Stimulated activated CD4-positive, alpha-beta T cell treated with anti-CD3 and anti-CD28 coated beads, Interleukin-4, amount 100 ng/mL, for 24 hours (primary cell): Measurements from ENCODE around the gene OGN.
"Not testable (repeated sequence)": the region's sequence is repeated elsewhere in the genome, so short reads cannot be mapped to it uniquely, and the experiment has no call there.

Experiments
- DNase-seq: peaks from one replicate; pipeline ENCODE4 v3.0.0-alpha.2; 2020

Gene OGN, protein sequence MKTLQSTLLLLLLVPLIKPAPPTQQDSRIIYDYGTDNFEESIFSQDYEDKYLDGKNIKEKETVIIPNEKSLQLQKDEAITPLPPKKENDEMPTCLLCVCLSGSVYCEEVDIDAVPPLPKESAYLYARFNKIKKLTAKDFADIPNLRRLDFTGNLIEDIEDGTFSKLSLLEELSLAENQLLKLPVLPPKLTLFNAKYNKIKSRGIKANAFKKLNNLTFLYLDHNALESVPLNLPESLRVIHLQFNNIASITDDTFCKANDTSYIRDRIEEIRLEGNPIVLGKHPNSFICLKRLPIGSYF

DNA sequence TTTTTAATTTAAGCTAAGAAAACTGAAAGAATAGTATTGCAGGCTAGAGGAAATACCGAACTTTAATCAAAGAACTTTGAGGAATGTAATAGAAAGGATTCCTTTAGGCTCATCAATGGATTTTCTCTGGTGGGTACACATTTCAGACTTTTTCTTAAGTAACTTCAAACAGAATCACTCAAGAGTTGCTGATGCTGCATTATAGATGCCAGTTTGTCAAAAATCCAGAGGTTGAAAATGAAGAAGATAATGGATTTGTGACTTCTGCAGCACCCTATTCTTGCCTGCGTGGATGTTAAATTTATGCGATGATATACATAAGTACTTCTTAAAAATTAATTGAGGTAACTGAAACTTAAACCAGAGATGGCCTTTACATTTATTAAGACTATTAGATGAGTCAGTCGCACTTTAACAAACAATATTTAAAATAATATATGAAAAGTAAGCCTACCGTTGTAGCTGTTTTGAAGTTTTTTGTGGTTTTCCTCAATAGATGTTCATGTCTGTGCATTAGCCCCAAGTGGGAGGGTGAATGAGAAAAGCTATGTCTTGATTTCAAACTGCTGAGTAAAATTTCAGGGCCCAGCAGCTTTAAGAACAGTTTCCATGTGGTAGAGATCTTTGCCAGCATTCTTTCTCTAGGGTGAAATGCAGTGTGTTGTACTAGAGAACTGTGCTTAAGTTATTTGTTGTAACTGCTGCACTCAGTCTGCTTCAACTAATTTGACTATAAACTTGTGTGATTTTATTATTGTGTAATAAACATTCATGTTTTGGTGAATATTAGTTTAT lies at the start of gene OGN:
OGN (minus strand) TSS at position 537 of the 795 bp plus-strand sequence. CDS start 1,171 bp downstream, outside the sequence.
- no peak for DNase-seq

DNA sequence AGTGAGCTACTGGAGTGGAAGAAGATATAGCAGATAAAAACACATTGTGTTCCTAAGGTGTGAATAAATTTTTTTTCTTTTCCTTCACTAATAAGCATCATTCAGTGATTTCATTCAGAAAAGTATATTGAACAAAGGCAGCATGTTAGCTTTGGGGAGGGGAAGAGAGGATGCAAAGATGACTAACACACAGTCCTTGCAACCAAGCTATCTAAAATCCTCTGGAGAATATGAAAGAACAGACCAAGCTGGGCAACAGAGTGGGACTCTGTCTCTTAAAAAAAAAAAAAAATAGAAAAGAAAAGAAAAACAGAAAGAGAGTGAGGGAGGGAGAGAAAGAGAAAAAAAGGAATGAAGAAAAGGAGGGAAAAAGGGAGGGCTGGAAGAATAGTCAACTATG lies 42.2 kb upstream of the OGN start:
- no peak for DNase-seq

DNA sequence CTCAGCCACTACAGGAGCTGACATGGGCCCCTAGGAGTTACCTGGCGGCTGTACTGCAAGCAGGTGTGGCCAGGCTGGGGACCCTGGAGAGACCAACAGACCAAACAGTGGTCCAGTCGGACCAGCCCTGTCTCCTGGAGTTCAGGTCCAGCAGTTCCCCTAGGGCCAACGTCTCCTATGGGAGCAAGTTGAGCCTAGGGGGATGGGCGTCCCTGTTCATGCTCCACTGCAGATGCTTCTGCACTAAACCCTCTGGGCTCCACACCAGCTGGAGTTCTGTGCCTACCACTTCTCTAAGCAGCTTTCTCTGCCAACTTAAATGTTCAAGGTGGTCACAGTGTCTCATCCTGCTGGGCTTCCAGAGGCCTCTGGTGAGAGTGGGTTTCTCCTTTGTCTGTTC lies 40.5 kb upstream of the OGN start:
- DNase-seq, result no peak

DNA sequence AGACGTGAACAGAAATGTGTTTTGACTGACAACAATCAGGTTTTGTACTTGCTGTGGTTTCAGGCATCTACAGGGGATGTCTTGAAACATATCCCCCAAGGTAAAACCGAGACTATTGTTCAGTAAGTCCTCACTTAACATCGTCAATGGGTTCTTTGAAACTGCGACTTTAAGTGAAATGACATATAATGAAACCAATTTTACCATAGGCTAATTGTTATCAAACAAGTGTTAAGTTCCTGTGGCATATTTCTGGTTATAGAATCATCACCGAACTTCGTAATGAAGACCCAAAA lies 36.3 kb upstream of the OGN start:
- no peak for DNase-seq

DNA sequence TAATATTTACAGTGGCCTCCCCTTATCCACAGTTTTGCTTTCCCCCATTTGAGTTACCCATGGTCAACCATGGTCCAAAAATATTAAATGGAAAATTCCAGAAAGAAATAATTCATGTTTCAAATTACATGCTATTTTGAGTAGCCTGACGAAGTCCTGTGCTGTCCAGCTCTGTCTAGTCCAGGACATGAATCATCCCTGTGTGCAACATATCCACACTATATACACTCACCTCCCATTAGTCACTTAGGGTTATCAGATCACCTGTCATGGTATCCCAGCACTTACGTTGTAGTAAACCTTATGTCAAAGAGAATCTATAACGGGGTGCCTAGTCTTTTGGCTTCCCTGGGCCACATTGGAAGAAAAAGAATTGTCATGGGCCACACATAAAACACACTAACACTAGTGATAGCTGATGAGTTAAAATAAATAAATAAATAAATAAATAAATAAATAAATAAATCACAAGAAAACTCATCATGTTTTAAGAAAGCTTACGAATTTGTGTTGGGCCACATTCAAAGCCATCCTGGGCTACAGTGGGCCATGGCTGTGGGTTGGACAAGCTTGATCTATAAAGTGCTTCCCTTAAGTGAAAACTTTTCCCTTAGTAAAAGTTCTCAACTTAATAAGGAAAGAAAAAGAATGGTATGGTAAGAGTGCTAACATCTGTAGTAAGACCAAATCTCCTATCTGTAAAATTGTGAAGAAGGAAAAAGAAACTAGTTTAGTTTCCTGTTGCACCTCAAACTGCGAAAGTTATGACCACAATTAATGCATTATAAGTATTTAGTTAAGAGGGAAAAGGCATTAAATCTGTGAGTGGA lies 35.8 kb upstream of the OGN start:
- DNase-seq, result no peak

DNA sequence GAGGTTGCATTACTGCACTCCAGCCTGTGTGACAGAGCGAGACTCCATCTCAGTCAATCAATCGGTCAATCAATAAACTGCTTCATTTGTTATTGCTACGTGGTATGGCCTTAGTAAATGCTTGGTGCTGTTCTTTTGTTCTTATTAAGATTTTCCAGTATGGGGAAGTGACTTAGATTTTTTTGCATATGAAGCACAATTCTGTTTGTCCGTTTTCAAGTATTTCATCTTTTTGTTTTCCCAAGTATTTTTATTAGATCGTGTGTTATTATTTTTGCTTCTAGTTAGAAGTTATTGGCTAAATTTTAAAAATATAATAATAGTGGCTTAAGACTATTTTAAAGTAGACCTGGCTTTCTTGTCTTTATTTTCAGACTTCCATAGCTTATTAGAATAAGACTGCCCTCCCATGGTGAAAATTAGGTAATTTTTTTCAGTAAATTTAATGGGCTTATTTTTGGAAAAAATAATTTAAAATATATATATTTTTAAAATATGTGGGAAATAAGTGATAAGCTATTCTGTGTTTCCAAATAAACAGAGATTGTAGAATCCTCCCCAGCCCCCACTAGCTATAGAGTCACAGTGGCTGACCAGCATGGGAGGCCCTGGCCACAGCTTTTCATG lies 34.6 kb upstream of the OGN start:
- no peak for DNase-seq

DNA sequence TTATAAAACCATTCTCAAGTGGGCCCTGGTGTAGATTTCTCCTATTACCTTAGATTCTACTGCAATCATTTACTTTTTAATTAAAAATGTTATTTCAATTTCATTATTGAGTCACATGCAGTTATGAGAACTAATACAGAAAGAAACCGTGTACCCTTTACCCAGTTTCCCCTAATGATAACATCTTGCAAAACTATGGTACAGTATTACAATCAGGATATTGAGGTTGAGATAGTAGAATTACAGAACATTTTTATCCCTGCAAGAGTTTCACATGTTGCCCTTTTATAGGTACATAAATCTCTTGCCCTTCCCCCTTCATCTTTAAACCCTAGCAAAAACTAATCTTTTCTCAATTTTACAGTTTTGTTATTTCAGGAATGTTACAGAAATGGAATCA lies 30.9 kb upstream of the OGN start:
- DNase-seq, result no peak

DNA sequence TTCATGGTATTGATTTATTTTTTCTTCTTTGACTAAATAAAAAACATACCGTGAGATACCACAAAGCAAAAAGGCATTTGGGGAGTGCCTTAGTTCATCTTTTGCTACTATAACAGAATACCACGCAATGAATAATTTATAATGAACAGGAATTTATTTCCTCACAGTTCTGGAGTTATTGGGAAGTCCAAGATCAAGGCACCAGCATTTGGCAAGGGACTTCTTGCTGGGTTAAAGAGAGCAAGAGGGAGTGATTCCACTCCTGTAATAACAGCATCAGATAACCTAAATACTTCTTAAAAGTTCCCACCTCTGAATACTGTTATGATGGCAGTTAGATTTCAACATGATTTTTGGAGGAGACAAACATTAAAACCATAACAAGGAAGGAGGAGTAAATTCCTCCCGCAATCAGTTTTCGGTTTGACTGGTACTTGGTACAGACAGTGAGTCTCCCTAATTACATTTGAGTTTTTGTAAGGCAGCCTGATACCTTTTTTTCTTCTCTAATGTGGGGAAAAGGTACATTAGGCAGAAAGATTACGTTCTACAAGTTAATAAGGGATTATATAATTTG lies 28.7 kb upstream of the OGN start:
- DNase-seq, result no peak

DNA sequence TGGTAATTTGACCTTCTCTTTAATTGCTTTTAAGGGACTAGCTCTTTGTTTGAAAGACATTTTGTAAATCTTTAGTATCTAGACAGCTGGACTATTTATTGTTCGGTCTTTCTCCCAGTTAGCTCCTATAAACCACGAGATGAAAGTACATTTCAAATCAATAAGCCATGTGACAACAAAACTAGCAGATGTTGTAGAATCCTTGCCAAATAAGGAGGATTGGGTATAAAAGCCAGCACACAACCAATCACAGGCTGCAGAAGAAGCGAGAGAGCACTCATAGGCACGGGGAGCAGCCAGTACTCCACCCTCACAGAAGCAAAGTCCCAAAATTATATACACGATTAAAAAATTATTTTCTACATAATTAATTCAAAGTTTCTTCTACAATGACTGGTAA lies 28.0 kb upstream of the OGN start:
- DNase-seq, result no peak

DNA sequence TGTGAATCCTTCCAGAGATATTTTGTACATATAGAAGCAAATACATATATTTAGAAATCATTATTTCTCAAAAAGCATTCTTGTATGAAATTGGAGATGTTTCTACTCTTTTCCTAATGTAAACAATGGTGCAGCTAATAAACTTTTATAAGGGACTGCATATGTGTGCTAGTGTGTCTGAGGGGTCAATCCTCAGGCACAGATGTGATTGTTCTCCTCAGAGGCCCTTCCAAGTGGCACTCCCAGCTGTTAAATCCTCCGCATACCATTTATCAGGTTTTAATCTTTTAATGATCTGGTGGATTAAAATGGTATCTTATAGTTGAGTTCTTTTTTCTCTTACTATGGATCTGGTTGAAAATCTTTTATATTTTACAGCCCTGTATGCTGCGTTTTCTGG lies 25.5 kb upstream of the OGN start:
- DNase-seq, result no peak

DNA sequence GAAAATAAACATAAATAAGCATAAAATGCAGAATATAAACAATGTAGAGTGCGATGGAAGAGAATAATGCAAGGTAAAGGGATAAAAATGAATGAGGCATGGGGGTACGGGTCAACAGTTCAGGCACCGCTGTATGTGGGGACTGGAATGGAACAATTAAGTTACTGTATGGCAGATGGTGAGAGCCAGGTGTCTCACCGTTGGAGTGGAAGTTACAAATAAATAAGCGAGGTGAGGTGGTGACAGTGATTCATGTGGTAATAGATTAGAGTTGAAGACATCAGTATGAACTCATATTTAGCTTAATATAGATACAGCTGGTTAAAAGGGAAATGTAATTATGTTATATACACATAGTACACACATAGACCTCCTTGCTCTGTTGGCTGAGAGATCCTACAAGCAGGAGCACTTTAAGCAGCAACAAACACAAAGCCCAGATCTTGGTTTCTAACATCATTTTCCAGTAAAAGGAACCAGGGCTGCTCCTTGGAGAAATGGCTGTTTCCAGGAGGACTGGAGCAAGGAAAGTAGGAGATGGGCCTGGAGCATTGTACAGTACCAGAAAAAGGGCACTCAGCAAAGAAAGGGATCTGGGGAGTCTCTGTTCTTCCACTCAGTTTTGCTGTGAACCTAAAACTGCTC lies 22.2 kb upstream of the OGN start:
- no peak for DNase-seq

DNA sequence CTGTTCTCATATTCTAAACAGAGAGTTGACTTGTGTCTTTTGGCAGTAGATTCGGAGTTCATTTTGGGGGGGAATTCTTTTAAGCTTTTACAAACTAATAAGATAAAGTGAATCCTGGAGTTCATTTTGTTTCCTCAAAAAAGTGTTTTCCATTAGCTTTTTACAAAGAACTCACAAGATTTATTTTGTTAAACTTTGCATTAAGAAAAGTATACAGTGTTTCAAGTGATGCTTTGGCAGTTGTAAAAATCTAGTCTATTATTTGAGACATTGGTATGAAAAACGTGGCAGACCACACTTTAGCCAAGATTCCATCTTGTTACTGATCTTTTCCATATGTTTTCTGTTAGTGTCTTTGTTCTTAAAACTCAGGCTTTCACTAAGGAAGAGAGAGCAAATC lies 21.1 kb upstream of the OGN start:
- no peak for DNase-seq

DNA sequence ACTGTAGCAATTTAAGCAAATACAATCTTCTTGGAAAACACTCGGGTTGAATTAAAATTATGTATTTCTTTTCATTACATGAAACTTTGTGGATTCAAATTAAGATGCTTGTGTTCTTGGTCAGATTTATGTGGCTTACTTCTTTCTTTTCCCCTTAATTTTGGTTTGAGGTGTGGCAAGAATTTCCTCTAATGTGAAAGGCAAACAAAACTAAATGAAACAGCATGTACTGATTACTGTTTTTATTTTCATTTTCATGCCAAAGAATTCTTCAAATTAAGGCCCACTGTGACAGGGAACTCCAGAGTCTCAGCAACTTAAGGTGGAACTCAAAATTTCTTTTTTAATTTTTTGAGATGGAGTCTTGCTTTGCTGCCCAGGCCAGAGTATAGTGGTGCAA lies 20.0 kb upstream of the OGN start, which contains the start of gene OMD:
OMD (minus strand) TSS at position 132 of the 400 bp plus-strand sequence. CDS start 6,913 bp downstream, outside the sequence.
- no peak for DNase-seq

DNA sequence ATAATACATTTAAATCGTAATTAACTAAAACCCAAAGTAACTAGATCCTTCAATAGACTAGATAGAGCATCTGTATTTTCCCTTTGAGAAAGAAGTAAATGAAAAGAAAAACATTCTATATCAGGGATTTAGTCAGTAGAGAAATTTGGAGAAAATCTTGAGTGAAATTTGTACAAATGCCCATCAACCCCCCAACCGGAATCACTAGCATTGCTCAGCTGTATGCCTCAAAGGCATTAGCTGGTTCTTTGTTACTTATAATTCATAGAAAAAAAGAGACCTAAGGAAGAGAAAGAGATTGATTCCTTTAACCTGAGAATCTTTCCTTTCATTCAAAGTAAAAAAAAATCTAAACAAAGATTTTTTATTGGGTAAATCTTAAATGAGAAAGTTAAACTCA lies 19.2 kb upstream of the OGN start:
- DNase-seq, result no peak

DNA sequence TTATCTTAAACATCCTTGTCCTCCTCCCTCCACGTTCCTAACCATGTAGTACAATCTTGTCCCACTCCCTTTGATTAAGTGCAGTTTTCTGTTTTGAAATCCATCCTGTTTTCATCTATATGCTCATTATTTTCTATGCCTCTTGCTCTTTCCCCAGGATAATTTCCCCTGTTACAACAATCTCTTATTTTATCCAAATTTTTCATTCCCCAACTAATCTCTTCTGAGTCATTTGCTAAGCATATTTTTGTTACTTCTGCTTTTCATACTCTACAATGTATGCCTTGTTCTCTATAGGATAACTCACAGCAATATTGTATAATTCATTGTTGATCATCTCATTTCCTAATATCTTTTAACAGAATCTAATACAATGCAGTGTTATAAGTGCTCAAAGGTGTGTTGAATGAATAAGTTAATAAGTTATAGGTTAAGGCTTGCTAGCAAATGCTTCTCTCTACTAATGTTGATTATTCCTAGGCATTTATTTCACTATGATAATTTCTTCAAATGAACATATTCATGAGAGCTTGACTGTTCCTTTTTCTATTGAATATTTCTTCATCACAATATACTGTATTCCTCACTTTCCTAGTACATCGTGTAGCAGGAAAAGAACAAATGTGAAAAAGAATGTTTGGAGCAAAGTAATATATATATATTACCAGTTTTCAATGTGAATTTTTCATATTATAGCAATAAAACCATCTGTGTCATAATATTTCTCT lies 18.4 kb upstream of the OGN start:
- no peak for DNase-seq

DNA sequence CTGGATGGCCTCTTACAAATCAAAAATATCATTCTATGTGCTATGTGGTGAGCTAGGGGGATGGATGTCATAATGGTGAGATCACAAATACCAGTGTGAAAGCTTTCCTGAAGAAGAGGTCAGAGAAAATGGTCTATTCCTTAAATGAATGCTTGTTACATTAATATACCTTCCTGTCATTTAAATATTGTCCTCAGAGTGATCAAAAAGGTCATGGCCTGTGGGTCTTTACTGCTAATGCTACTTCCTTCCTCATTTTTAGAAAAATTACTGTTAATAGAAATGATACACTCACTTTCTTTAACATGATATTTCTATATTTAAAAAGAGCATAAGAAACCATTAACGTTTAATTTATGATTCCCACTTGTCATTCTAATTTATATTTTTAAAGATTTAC lies 10.2 kb upstream of the OGN start:
- DNase-seq, result no peak

DNA sequence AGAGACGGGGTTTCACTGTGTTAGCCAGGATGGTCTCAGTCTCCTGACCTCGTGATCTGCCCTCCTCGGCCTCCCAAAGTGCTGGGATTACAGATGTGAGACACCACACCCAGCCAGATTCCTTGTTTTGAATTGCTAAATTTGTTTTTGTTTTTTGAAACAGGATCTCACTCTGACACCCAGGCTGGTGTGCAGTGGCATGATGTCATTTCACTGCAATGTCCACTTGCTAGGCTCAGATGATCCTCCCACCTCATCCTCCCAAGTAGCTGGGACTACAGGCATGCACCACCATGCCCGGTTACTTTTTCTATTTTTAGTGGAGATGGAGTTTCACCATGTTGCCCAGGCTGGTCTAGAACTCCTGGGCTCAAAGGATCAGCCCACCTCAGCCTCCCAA lies 6.8 kb upstream of the OGN start:
- DNase-seq, result not testable (repeated sequence)

DNA sequence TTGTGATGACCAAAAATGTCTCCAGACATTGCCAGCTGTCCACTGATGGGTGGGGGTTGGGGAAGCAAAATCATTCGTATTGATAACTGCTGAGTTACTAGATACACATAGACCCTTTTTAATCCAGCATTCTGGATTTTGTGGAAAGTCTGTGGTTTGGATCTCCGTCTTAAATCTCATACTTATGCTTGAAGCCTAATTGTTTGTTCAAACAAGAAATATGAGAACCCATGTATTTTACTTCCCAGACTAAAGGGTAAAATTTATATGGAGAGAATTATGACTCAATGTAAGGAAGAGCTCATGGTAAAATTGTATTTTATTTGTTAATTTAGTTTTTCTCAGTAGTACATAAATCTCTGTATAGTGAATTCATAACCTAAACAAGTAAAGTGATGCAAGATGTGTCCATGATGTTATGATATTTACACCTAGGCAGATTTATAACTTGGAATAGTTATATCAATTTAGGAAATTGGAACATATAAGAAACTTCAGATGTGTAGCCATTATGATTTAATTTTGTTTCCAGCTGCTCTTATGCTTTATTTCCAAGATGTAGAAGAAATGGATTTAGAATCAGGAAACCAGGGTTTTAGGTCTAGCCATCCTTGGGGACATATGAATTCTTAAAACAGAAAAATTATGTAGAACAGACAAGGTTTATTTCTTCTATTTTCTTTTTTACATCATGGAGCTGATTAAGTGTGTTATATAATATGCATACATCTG lies 4.5 kb upstream of the OGN start:
- no peak for DNase-seq

DNA sequence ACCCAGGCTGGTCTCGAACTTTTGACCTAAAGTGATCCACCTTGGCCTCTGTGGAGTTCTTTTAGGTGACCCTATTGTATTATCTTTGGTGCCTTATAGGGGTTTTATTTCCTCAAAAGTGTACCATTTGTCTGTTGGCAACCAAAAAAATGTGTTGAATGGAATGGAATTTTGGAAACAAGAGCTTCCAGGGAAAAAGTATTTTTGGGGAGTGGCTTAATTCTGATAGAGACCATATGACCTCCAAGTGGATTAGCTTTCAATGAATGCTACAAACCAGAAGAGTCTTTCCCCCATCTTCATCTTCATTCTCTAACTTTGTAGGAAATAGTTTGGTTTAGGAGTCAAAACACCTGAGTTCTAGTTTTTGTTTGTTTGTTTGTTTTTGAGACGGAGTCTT lies 3.4 kb upstream of the OGN start:
- DNase-seq, result no peak

DNA sequence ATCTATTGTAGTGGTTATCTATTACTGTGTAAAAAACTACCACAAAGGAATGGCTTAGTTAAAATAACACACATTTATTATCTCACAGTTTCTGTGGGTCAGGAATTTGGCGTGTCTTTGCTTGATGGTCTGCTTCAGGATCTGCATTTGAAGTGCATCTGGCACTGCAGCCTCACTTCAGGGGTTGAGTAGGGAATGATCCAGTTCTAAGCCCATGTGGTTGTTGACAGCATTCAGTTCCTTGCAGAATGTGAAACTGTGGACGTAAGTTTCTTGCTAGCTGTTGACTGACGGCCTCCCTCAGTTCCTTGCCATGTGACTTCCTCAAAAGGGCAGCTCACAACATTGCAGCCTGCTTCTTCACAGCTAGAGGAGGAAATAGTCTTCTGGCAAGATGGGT lies 2.1 kb upstream of the OGN start:
- peak; percentile 18 for DNase-seq

DNA sequence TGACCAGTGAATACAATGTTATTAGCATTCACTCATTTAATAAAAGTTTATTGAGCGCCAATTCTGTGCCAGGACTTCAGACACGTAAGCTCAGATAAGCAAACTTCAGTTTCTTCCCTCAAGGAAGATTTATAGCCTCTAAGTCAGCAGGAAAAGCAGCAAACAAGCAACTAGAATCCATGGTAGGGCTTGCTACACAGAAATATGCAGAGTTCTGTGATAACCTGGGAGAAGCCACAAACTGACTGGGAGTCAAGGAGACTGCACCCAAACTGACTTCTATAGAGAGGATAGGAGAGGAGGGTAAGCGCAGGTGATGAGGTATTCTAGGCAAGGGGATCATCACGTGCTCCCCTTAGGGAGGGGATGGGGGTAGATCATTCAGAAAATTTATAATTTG lies 1.4 kb upstream of the OGN start:
- DNase-seq, result no peak
